Measurements from ENCODE around the gene FYB1.
"Not testable (repeated sequence)": the region's sequence is repeated elsewhere in the genome, so short reads cannot be mapped to it uniquely, and the experiment has no call there.

FYB1 gene

DNA sequence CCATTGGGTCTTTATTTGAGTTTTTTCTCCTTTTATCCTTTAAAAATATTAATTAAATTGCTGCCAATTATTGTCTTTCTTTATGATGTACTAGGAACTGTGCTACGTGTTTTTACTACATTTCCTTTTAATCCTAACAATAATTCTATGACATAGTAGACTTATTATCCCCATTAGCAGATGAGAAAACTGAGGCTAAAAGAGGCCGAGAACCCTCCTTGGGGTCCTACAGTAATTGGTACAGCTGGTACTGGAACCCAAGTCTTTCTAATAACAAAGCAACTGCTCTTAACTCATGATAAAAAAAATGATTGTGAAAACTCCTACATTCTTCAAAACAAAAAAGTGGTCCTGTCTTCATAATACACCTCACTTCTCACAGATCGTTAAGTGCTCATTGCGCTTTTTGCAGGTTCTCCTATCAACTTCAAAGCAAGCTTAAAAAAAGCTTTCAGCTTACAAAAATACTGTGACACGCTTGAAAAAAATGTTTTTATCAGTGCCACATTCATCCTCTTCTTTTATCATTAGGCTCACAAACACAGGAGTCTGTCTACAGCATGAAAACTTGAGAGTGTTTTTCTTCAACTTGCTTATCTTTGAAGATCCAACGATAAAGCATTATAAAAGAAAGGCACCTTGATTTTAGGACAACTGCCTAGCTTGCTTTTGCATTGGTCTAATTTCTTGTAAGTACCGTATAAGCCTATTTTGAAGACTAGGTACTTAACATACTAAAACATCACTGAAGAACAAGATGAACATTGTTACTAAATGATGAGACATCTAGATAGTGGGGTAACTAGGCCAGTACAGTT lies 32.4 kb downstream of the FYB1 start:
- DNase-seq: no peak

- no peak for DNase-seq
These were observed 33.1 kb downstream of the FYB1 start for GRCh38 chr5:39186289-39186688.

- DNase-seq: no peak
These were observed 33.6 kb downstream of the FYB1 start for GRCh38 chr5:39185761-39186160.

DNA sequence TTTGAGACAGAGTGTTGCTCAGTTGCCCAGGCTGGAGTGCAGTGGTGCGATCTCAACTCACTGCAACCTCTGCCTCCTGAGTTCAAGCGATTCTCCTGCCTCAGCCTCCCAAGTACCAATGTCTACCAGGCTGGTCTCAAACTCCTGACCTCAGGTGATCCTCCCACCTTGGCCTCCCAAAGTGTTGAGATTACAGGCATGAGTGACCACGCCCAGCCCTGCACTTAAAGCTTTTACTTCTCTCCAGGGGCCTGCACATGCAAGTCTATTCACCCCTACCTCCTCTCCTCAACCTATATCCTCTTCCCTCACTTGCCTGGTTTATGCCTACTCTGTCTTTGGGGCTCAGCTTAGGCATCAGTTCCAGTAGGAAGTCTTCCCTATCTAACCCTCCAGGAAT lies 39.8 kb downstream of the FYB1 start:
- DNase-seq: not testable (repeated sequence)

- no peak for DNase-seq
These were observed 40.5 kb downstream of the FYB1 start for GRCh38 chr5:39178861-39179260.

DNA sequence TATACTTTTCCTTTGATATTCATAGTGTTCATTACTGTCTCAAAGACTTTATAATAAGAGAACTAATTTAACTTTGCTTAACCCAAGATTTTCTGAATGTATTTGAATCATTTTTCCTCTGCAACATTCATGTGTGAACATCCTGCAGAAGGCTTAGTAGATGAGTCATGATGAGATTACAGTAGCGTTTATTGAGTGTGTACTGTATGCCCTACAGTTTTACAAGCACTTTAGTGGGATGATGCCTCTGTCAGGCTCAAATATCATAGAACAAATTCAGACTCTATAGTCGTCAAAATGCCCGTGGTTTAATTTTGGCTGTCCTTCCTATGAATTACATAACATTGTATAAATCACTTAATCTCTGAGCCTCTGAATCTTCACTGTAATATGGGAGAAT lies 41.2 kb downstream of the FYB1 start:
- no peak for DNase-seq

GRCh38 chr5:39177631-39177964 lies 41.8 kb downstream of the FYB1 start:
- no peak for DNase-seq

- peak; percentile 39 for DNase-seq
These were observed 42.4 kb downstream of the FYB1 start for GRCh38 chr5:39176759-39177630.

DNA sequence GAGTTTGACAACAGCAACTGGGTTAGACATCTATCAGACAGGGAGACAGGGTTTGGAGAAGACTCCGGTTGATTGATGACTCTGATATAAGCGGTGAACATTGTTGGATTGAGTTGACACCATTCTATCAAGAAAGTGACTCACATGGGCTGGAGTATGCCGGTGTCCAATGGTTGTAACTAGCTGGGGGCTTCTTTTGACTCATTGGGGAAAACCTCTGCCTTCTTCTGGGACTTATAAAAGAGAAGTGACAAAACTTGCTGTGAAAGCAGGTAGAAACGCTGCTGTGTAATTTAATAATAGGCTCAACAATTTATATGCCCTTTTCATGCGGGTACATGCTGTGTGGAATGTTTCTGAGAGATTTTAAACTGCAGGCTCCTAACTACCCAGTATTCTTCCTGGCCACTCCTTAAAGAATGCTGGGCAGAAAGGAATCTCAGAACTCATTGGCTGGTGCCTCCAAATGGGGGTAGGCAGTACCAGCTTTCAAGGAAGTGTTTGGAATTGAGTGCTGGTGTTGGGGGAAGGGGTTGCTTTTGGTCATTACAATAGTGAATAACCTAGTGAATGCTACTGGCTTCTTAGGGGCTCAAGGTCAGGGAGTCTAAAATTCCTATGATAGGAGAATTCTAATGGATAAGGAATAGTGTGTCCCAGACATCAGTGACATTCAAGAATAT lies 43.9 kb downstream of the FYB1 start:
- peak; percentile 29 for DNase-seq

GRCh38 chr5:39173069-39173468 lies 46.3 kb downstream of the FYB1 start:
- no peak for DNase-seq

- no peak for DNase-seq
These were observed 46.8 kb downstream of the FYB1 start for GRCh38 chr5:39172593-39172992.

GRCh38 chr5:39171647-39172046 lies 47.7 kb downstream of the FYB1 start:
- DNase-seq: no peak

DNA sequence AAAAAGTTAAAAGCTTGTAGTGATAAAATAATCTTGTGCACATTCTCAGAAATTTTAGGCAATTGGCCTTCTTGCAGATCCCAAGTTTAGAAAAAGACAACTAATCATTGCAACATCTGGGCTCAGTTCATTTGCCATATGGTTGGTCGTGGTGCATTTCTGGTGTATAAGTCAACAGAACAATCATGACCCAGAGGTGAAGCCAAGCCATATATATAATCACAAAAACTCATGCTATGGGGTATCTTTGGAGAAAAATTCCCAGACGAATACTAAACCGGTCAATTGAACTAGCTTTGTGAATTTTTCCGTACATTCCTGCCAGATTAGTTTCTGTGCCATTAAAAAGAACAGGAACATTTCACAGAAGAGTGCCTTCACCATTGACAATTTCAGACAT lies 50.3 kb downstream of the FYB1 start:
- DNase-seq: no peak

DNA sequence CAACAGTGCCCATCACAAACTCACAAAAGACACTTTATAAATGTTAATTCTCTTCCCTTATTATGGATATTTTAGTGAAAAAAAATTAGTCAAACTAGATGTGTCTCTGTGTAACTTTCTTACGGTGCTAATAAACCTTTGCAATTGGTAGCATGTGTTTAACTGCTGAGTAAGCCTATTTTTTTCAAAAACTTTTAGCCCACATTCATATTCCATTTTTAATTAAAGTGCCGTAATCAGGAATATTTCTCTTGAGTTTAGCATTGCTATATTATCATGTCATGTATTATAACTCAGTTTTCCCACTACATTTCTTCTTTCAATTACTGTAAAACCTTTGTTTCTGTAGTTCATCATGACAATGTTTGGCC lies 51.4 kb downstream of the FYB1 start:
- no peak for DNase-seq

DNA sequence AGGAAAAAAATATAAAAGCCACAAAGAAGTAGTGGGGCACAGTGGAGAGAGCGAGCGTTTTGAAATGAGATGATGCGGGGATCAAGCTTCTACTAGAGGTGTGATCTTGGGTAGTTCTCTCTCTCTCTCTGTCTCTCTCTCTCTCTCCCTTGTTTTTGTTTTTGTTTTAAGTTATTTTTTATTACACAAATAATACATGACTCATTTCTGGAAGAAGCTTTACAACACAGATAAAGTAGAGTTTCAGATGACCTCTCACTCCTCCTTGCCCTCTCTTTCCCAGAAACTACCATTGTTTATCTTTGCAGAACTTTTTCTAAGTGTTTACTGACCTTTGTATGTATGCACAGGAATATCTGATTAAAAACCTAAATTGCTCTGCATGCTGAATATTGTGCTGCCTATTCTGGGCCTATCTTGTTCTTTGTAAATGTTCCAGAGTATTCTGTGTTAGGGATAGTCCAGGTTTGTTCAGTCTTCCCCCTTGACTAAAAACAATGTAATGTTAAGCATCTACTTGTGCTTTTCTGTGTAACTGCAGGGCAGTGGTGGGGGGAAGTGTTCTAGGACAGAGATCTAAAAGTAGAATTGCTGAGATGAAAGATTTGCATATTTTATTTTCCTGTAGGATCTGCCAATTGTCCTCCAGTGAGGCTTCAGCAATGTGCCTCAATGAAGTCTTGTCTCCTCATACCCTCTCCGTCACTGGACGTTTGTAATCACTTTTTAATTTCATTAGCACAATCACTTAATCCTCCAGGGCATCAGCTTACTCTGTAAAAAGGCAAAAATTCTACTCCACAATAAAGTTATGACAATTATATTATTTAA lies 52.0 kb downstream of the FYB1 start:
- DNase-seq: no peak

- DNase-seq: no peak
These were observed 54.6 kb downstream of the FYB1 start for GRCh38 chr5:39164529-39165402.

DNA sequence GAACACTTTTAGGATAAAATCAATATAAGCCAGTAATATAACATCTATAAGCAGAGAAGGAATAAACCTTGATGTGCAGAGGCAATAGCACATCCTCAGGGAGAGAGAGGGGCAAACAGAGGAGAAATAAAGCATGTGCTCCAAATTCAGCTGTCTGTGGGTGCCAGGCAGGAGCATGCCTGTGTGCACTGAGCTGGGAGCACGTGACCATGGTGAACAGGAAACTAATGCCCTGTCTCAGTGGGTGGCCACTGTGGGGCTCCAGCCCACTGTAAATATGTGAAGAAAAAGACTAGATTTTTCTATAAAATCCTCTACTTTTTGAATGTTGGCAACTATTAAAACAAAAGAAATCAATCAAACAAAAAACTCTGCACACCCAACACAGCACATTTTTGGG lies 55.3 kb downstream of the FYB1 start:
- DNase-seq: no peak

DNA sequence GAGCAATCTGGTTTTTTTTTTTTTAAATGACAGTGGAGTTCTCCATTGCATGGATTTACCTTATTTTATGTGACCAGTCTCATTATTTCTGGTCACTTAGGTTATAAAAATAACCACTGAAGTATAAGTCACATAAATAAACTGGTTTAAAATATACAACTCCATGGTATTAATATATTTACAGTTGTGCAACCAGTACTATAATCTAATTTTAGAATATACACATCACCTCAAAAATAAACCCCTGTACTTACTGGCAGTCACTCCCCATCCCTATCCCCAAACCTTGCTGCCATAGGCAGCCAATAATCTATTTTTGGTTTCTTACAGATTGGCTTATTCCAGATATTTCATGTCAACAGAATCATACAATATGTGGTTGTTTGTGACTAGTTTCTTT lies 57.8 kb downstream of the FYB1 start:
- DNase-seq: no peak

GRCh38 chr5:39160576-39161213 lies 58.7 kb downstream of the FYB1 start:
- DNase-seq: no peak

- DNase-seq: no peak
These were observed 59.4 kb downstream of the FYB1 start for GRCh38 chr5:39159811-39160490.

DNA sequence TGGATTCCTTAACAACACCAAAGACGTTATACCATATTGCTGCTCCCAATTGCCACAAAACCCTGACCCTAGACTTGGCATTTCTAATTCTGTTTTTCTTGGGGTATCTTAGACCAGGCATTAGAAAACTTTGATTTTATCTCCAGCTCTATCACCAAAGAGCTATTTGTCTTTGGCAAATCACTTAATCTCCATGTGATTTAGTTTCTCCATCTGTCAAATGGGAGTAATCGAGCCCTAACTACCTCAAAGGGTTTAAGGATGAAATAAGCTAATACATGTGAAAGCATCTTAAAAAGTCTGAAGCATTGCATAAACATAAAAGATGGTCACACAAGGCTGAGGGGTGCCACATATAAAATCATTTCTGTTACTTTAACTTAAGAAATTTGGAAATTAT lies 60.6 kb downstream of the FYB1 start:
- no peak for DNase-seq
